DMS79 (cell line): ENCODE measurements around the gene UBR2.
"Not testable (repeated sequence)": the region's sequence is repeated elsewhere in the genome, so short reads cannot be mapped to it uniquely, and the experiment has no call there.

Experiments
- DNase-seq: peaks from one replicate; lab custom pipeline; 2025; lab: John Stamatoyannopoulos, UW

Gene UBR2

GRCh38 chr6:42618686-42619085 is 54.9 kb downstream of the UBR2 start:
- DNase-seq: no peak

GRCh38 chr6:42619963-42620362 is 56.1 kb downstream of the UBR2 start:
- DNase-seq: no peak

- DNase-seq: no peak
These were observed 60.8 kb downstream of the UBR2 start for GRCh38 chr6:42624601-42625000.

- no peak for DNase-seq
These were observed 63.2 kb downstream of the UBR2 start for GRCh38 chr6:42627044-42627443.

GRCh38 chr6:42627674-42628073 is 63.8 kb downstream of the UBR2 start:
- DNase-seq: no peak

- DNase-seq: no peak
These were observed 64.8 kb downstream of the UBR2 start for GRCh38 chr6:42628604-42629003.

- DNase-seq: no peak
These were observed 66.0 kb downstream of the UBR2 start for GRCh38 chr6:42629845-42630244.

- no peak for DNase-seq
These were observed 73.9 kb downstream of the UBR2 start for GRCh38 chr6:42637681-42638080.

GRCh38 chr6:42642794-42643193 is 79.0 kb downstream of the UBR2 start:
- no peak for DNase-seq

- no peak for DNase-seq
These were observed 80.4 kb downstream of the UBR2 start for GRCh38 chr6:42644211-42644610.

- DNase-seq: no peak
These were observed 88.4 kb downstream of the UBR2 start for GRCh38 chr6:42652024-42652746.

GRCh38 chr6:42653851-42654250 is 90.0 kb downstream of the UBR2 start:
- DNase-seq: no peak

GRCh38 chr6:42659806-42660205 is 96.0 kb downstream of the UBR2 start:
- DNase-seq: no peak

GRCh38 chr6:42661540-42662153 is 97.8 kb downstream of the UBR2 start:
- peak; percentile 7 for DNase-seq

GRCh38 chr6:42664718-42665117 is 100.9 kb downstream of the UBR2 start:
- DNase-seq: no peak

- not testable (repeated sequence) for DNase-seq
These were observed 110.5 kb downstream of the UBR2 start for GRCh38 chr6:42674368-42674767.

GRCh38 chr6:42674780-42675179 is 111.0 kb downstream of the UBR2 start:
- no peak for DNase-seq

- no peak for DNase-seq
These were observed 115.5 kb downstream of the UBR2 start for GRCh38 chr6:42679358-42679757.

- DNase-seq: no peak
These were observed 124.5 kb downstream of the UBR2 start for GRCh38 chr6:42688281-42688680.

GRCh38 chr6:42689371-42689770 is 125.5 kb downstream of the UBR2 start:
- no peak for DNase-seq

- no peak for DNase-seq
These were observed 126.4 kb downstream of the UBR2 start for GRCh38 chr6:42690151-42690702.

GRCh38 chr6:42690872-42691271 is 127.0 kb downstream of the UBR2 start:
- DNase-seq: no peak

- DNase-seq: no peak
These were observed 128.5 kb downstream of the UBR2 start for GRCh38 chr6:42692137-42692911.
